HepG2 (cell line): ENCODE results near the gene UQCRHL. TPM values are rescaled to one million over a fixed set of nuclear protein-coding genes. Genes with fewer than 3 reads are reported as not detected.

Experiments
- ATAC-seq: fragments of 200-7000 bp; cut with Tn5 transposase; 3 replicates; pipeline ENCODE4 v1.9.1; 2020; ENCODE audit warnings: mild to moderate bottlenecking, moderate library complexity
- BruUV-seq: library from RNA; stranded (reverse); fragments of 400-500 nt; replicated peaks from 2 replicates; lab custom pipeline; 2021; lab: Mats Ljungman, UMichigan
- CTCF ChIA-PET: fragments of 300-600 bp; formaldehyde crosslinking; extraction: SDS; loops from one replicate; lab custom pipeline; 2021; ENCODE audit warnings: low total read pairs, inconsistent platforms, low intra/inter-chr PET ratio; lab: Yijun Ruan, JAX
- POLR2A ChIA-PET: fragments of 350-600 bp; sonication (Branson Sonifier 250); formaldehyde crosslinking; loops from one replicate; lab custom pipeline; 2020; ENCODE audit warnings: antibody characterized with exemption, inconsistent platforms; lab: Yijun Ruan, JAX
- DNase-seq: peaks from one replicate; pipeline ENCODE4 v3.0.0-alpha.2; 2015; ENCODE audit warnings: low spot score
- FAIRE-seq: peaks from 3 replicates; lab custom pipeline; 2011; peaks lifted over from hg19 to GRCh38; lab: Jason Lieb, UNC
- H2AFZ ChIP-seq: one replicate; pipeline ENCODE4 v1.6.1; 2011; ENCODE audit warnings: low read length, inconsistent platforms
- H3K27ac ChIP-seq: fragments of 300-600 bp; 3 replicates; pipeline ENCODE4 v1.8.0; 2011; ENCODE audit warnings: mixed run types, mild to moderate bottlenecking, mixed read lengths, low read length, inconsistent platforms; ENCODE audit not compliant: insufficient read depth; ENCODE audit errors: extremely low read length
- H3K27me3 ChIP-seq, 2 experiments: fragments of 200-600 bp in 1 of 2; 2 replicates in 1 of 2; 3 replicates in 1 of 2; pipeline versions ENCODE4 v1.6.0 to v1.8.0; 2011; ENCODE audit warnings: low read length in 2 of 2, mild to moderate bottlenecking in 2 of 2, moderate library complexity in 2 of 2, inconsistent platforms in 1 of 2; ENCODE audit not compliant: insufficient read depth in 2 of 2, control insufficient read depth in 1 of 2
- H3K36me3 ChIP-seq, 2 experiments: fragments of 200-600 bp in 1 of 2; replicated peaks in 1 of 2; 2 replicates in 1 of 2; 3 replicates in 1 of 2; pipeline versions ENCODE4 v1.5.1 to v1.8.0; 2011; ENCODE audit warnings: low read length in 2 of 2, inconsistent platforms in 1 of 2; ENCODE audit not compliant: insufficient read depth in 2 of 2, control insufficient read depth in 1 of 2
- H3K4me1 ChIP-seq: 2 replicates; pipeline ENCODE4 v1.5.1; 2012; ENCODE audit warnings: low read length, inconsistent platforms; ENCODE audit not compliant: insufficient read depth
- H3K4me2 ChIP-seq: 2 replicates; pipeline ENCODE4 v1.6.0; 2011; ENCODE audit warnings: low read depth, low read length, inconsistent platforms
- H3K4me3 ChIP-seq, 3 experiments: fragments of 200-600 bp in 1 of 3; sonication (generic), shearing (Covaris generic) in 1 of 3; replicated peaks in 1 of 3; 2 replicates each; pipeline ENCODE4 v1.5.1; 2011 to 2016; ENCODE audit warnings: low read length in 3 of 3, inconsistent platforms in 2 of 3, low read depth in 2 of 3, mild to moderate bottlenecking in 2 of 3, control low read depth in 1 of 3, mixed read lengths in 1 of 3; ENCODE audit not compliant: insufficient read depth in 1 of 3
- H3K79me2 ChIP-seq: one replicate; pipeline ENCODE4 v1.6.1; 2011; ENCODE audit warnings: low read length, inconsistent platforms; ENCODE audit not compliant: insufficient read depth
- H3K9ac ChIP-seq: 2 replicates; pipeline ENCODE4 v1.6.0; 2011; ENCODE audit warnings: mild to moderate bottlenecking, low read depth, low read length, inconsistent platforms; ENCODE audit not compliant: insufficient read depth
- H3K9me3 ChIP-seq: 2 replicates; pipeline ENCODE4 v1.5.1; 2012; ENCODE audit warnings: mild to moderate bottlenecking, low read length
- H4K20me1 ChIP-seq: 2 replicates; pipeline ENCODE4 v1.6.0; 2011; ENCODE audit warnings: inconsistent platforms, mild to moderate bottlenecking, low read length, moderate library complexity; ENCODE audit not compliant: insufficient read depth
- CC2D1A ChIP-seq: sonication (generic); formaldehyde crosslinking; IDR thresholded peaks from 2 replicates; pipeline ENCODE4 v1.8.1; 2023; ENCODE audit warnings: mild to moderate bottlenecking, missing genetic modification reagents
- HIVEP1 ChIP-seq: sonication (generic); formaldehyde crosslinking; IDR thresholded peaks from 2 replicates; pipeline ENCODE4 v1.4.0; 2020; ENCODE audit warnings: mild to moderate bottlenecking, missing genetic modification reagents
- HNRNPK ChIP-seq: fragments of 200-400 bp; formaldehyde crosslinking; IDR thresholded peaks from 2 replicates; pipeline ENCODE4 v1.6.1; 2018; ENCODE audit warnings: low read length, low read depth, moderate library complexity, mild to moderate bottlenecking; ENCODE audit not compliant: poor library complexity, severe bottlenecking
- HOXA3 ChIP-seq: sonication (generic); formaldehyde crosslinking; IDR thresholded peaks from 2 replicates; pipeline ENCODE4 v1.5.0; 2020; ENCODE audit warnings: missing genetic modification reagents
- RAD21 ChIP-seq: fragments of 450-650 bp; formaldehyde crosslinking; IDR thresholded peaks from 2 replicates; pipeline ENCODE4 v1.5.0; 2020; ENCODE audit warnings: mild to moderate bottlenecking
- ZNF530 ChIP-seq: sonication (generic); formaldehyde crosslinking; IDR thresholded peaks from 2 replicates; pipeline ENCODE4 v1.5.0; 2020; ENCODE audit warnings: low read depth, mild to moderate bottlenecking, missing genetic modification reagents
- ZNF615 ChIP-seq: sonication (generic); formaldehyde crosslinking; IDR thresholded peaks from 2 replicates; pipeline ENCODE4 v1.5.0; 2020; ENCODE audit warnings: mild to moderate bottlenecking, missing genetic modification reagents, borderline replicate concordance
- ZNF781 ChIP-seq: sonication (generic); formaldehyde crosslinking; IDR thresholded peaks from 2 replicates; pipeline ENCODE4 v1.5.1; 2020; ENCODE audit warnings: borderline replicate concordance, mild to moderate bottlenecking, missing genetic modification reagents; ENCODE audit errors: not compliant biosample characterization
- ZSCAN31 ChIP-seq: sonication (generic); formaldehyde crosslinking; IDR thresholded peaks from 2 replicates; pipeline ENCODE4 v1.5.0; 2020; ENCODE audit warnings: low read depth, mild to moderate bottlenecking, missing genetic modification reagents
- WGBS: methylation state at CpG from one replicate; pipeline ENCODE4 v1.1.6; 2017; ENCODE audit warnings: low lambda C conversion rate; 5-methylcytosine and 5-hydroxymethylcytosine counted together
- in situ Hi-C: cut with HindIII; loops from 2 replicates; pipeline ENCODE4 v1.10.0; 2017; ENCODE audit warnings: low pct_unique_long_range_greater_than_20kb; ENCODE audit not compliant: extremely low pct_ligation_motif_present
- intact Hi-C: fragments of 100-400 bp; cut with micrococcal nuclease; formaldehyde crosslinking; loops from one replicate; pipeline ENCODE4 v1.10.0; 2022; ENCODE audit not compliant: unreplicated experiment
- polyA plus RNA-seq, 8 experiments: library from polyadenylated mRNA; depleted of rRNA in 3 of 8; stranded (reverse) in 7 of 8; unstranded in 1 of 8; fragments of >200 nt; fragmentation: Illumina TruSeq in 4 of 8; extraction: Trizol in 4 of 8; gene quantifications; 2 replicates each; pipeline versions ENCODE4 v1.2.1 to v1.2.3, GENCODE V29; 2011 to 2016; ENCODE audit warnings: low read depth in 4 of 8, missing spikeins in 1 of 8, mixed read lengths in 1 of 8; ENCODE audit not compliant: insufficient read depth in 1 of 8
- total RNA-seq, 5 experiments: library from RNA; depleted of rRNA; stranded (reverse); fragments of >200 nt; fragmentation: Illumina TruSeq; extraction: Trizol; gene quantifications; 2 replicates each; pipeline ENCODE4 v1.2.3, GENCODE V29; 2016; ENCODE audit warnings: low read depth in 1 of 5
- TF ChIP-seq, protein P1 (sequence below): sonication (generic); formaldehyde crosslinking; IDR thresholded peaks from 2 replicates; pipeline ENCODE4 v1.5.1; 2020; ENCODE audit warnings: missing genetic modification reagents, mild to moderate bottlenecking, borderline replicate concordance
- TF ChIP-seq, protein P2 (sequence below): sonication (generic); formaldehyde crosslinking; IDR thresholded peaks from 2 replicates; pipeline ENCODE4 v1.5.1; 2020; ENCODE audit warnings: missing genetic modification reagents, mild to moderate bottlenecking, borderline replicate concordance
- TF ChIP-seq, protein P3 (sequence below): sonication (generic); formaldehyde crosslinking; IDR thresholded peaks from 2 replicates; pipeline ENCODE4 v1.5.0; 2020; ENCODE audit warnings: missing genetic modification reagents

Gene UQCRHL
- total and polyA plus RNA-seq, 2 of the 13 experiments (the other 11 are each of a cell fraction or from before 2014, with no cell fraction given), result 1.8 to 2.3 TPM

DNA sequence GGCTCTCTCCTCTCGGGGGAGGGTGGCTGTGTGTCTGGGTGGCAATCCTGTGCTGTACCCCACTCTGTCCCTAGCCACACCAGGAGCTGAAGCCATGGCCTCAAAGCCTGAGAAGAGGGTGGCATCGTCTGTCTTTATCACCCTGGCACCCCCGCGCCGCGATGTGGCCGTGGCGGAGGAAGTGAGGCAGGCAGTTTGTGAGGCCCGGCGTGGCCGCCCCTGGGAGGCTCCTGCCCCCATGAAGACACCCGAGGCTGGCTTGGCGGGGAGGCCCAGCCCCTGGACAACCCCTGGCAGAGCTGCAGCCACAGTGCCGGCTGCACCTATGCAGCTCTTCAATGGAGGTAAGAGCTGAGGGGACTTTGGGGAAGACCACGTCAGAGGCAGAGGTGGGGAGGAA lies 42.6 kb downstream of the UQCRHL start:
- no TSS peak for BruUV-seq
- Histone ChIP-seq H4K20me1 (no peaks in the 10 kb centered on the region), H3K36me3 (peaks cover 0 to 3% of the 10 kb centered on the region in 2 experiments; a peak in 2 of 5 replicates), H3K4me3 (no peak overlapping the region), H3K9ac (no peak overlapping the region), H3K9me3 (no peaks in the 10 kb centered on the region), H3K4me1 (peaks cover 26% of the 10 kb centered on the region), H3K27ac (no peak overlapping the region), H3K4me2 (no peak overlapping the region), H3K27me3 (no peaks in the 10 kb centered on the region), H2AFZ (no peak overlapping the region), H3K79me2 (no peaks in the 10 kb centered on the region)
- TF ChIP-seq, protein P1, sequence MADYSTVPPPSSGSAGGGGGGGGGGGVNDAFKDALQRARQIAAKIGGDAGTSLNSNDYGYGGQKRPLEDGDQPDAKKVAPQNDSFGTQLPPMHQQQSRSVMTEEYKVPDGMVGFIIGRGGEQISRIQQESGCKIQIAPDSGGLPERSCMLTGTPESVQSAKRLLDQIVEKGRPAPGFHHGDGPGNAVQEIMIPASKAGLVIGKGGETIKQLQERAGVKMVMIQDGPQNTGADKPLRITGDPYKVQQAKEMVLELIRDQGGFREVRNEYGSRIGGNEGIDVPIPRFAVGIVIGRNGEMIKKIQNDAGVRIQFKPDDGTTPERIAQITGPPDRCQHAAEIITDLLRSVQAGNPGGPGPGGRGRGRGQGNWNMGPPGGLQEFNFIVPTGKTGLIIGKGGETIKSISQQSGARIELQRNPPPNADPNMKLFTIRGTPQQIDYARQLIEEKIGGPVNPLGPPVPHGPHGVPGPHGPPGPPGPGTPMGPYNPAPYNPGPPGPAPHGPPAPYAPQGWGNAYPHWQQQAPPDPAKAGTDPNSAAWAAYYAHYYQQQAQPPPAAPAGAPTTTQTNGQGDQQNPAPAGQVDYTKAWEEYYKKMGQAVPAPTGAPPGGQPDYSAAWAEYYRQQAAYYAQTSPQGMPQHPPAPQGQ (CRISPR knock-in tag), result no peak
- no peak for TF ChIP-seq CC2D1A (CRISPR knock-in tag)
- TF ChIP-seq RAD21 (CRISPR knock-in tag), result no peak
- TF ChIP-seq, protein P2, sequence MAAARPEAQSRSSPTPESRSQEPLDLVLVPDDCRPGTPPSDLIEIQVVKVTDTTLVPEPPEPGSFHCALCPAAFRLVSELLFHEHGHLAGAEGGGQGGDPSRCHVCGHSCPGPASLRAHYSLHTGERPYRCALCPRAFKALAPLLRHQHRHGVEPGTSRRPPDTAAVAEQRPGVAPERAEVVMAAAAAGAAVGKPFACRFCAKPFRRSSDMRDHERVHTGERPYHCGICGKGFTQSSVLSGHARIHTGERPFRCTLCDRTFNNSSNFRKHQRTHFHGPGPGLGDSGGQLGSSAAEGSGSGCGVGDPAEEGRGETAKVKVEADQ, result no peak
- TF ChIP-seq, protein P3, sequence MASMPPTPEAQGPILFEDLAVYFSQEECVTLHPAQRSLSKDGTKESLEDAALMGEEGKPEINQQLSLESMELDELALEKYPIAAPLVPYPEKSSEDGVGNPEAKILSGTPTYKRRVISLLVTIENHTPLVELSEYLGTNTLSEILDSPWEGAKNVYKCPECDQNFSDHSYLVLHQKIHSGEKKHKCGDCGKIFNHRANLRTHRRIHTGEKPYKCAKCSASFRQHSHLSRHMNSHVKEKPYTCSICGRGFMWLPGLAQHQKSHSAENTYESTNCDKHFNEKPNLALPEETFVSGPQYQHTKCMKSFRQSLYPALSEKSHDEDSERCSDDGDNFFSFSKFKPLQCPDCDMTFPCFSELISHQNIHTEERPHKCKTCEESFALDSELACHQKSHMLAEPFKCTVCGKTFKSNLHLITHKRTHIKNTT (CRISPR knock-in tag), result no peak
- no peak for TF ChIP-seq ZNF530 (CRISPR knock-in tag)
- no peak for TF ChIP-seq ZNF781 (CRISPR knock-in tag)
- TF ChIP-seq HIVEP1 (CRISPR knock-in tag), result no peak
- no peak for TF ChIP-seq ZNF615 (CRISPR knock-in tag)
- no peak for TF ChIP-seq HOXA3 (CRISPR knock-in tag)
- TF ChIP-seq ZSCAN31 (CRISPR knock-in tag), result no peak
- TF ChIP-seq HNRNPK, result no peak
- CTCF ChIA-PET, result no interaction called here
- in situ Hi-C loops (no loop called here), intact Hi-C loops (no loop called here)
- POLR2A ChIA-PET, result no interaction called here
- WGBS, result 90% methylated on average over 7 of the region's 15 CpGs
- FAIRE-seq, result no peak
- ATAC-seq, result no peak
- DNase-seq, result no peak
